Suppressor macrophage (primary cell): Measurements from ENCODE around the gene CEBPG.
A peak's percentile ranks its signal among the peaks of the same experiment; 100 is the strongest.

Source experiments
- DNase-seq, 4 experiments: peaks; one replicate each; pipeline ENCODE4 v3.0.0-alpha.2; 2020 to 2022

The CEBPG gene

DNA sequence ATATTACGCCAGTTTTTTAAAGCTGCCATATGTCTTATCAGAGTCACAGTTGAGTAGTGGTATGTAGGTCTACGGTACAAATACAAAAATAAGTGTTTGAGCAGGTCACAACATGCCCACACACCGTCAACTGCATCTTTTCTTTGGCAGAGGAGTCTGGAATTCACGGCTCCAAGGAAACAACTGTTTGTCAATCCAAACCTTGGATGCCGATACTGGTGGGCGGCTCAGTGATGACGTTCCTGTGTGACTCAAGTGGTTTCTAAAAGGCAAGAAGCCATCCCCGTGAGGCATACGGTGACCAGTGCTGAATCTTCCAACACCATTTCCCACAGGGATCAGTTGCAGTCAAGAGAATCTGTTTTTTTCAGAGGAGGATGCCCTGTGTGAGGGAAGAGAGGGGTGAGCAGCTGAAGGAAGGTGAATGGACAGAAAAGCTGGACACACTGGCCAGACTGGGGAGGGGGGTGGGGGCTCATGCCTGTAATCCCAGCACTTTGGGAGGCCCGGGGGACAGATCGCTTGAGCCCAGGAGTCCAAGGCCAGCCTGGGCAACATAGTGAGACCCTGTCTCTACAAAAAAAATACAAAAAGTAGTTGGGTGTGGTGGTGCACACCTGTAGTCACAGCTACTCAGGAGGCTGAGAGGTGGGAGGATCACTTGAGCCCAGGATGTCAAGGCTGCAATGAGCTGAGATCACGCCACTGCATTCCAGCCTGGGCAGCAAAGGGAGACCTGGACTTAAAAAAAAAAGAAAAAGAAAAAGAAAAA, 22.8 kb upstream of the CEBPG start:
- DNase-seq, result peak in 1 of 4 experiments; percentile 27

DNA sequence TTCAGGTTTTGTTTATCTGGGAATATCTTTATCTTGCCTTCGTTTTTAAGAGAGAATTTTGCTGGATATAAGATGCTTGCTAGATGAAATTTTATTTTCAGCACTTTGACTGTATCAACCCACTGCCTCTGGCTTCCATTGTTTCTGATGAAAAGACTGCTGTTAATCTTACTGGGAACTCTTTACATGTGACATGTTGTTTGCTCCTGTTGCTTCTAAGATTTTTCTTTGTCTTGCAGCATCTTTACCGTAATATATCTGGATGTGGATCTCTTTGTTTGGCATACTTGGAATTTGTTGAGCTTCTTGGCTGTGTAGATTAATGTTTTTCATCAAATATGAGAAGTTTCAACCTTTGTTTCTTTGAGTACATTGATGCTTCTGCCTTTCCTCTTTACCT, 18.0 kb upstream of the CEBPG start:
- no peak for DNase-seq

DNA sequence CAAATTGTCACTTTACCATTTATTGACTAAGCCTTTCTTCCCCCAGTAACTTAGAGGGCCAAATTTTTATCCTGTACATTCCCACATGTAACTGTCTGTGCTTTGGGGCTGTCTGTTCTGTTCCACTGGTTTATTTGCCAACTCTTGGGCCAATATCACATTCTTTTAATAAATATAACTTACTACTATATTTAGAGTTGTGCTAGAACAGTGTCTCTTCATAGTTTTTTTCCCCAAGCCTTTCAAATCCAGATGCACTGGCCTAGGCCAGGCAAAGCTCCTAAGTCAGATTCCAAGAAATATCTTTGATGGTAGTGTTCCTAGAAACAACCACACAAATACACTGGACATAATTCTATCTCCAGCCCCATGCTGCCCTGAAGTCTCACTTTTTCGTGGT, 16.0 kb upstream of the CEBPG start:
- DNase-seq, result no peak

DNA sequence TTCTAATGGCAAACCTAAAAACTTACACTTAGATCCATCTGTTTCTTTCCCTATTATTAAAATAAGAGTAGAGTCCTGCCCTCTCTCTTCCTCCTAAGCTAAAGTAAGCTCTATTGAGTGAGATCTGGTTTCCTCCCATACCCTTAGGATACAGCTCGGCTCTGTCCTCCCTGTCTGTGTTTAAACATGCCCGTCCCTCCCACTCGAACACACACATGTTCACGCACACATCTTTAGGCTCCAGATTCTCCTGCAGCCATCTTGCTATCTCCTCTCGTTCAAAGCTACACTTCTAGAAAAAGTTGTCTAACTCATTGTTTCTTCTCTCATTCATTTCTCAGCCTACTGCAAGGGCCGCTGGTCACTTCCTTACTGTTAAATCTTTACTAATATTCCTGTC, 15.1 kb upstream of the CEBPG start:
- no peak for DNase-seq

DNA sequence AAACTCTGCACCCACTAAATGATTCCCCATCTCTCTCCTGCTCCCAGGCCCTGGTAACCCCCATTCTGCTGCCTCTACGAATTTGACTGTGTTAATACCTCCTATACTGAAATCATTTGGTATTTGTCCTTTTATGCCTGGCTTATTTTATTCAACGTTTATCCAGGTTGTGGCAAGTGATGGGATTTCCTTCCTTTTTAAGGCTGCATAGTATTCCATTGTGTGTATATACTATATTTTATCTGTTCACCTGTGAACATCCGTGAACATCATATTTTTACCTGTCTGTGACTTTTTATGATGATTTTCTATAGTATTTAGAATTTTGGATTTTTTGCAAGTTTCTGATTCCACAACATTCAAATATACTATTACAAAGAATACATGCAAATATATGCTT, 13.9 kb upstream of the CEBPG start:
- DNase-seq, result no peak

DNA sequence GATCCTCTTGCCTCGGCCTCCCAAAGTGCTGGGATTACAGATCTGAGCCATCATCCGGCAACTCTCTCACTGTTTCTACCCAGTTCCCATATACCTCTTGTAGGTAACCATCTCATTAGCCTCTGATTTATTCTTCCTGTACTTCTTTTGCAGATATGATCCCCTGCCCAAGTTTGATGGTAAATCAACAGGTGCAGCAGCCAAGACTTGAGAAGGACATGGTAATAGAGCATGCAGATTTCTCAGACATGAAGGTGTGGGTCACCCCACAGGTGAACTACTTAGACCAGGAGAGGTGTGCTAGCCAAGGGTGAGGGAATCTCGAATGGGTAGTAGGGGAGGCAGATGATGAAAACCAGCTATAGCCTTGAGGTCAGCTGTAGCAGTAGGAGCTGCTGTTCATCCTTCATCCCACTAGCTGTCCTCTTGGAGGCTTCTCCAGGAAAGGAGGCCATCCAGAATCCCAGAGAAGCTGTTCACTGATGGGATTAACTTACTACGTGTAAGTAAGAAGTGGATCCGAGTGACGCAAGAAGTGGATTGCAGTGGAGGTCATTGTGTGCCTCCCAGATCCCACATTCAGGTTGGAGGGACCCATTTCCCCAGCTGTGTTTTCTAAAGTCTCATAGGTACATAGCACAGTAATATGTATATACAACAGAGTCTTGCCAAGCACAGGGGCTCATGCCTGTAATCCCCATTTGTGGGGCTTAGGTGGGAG, 10.8 kb upstream of the CEBPG start:
- DNase-seq, result no peak

DNA sequence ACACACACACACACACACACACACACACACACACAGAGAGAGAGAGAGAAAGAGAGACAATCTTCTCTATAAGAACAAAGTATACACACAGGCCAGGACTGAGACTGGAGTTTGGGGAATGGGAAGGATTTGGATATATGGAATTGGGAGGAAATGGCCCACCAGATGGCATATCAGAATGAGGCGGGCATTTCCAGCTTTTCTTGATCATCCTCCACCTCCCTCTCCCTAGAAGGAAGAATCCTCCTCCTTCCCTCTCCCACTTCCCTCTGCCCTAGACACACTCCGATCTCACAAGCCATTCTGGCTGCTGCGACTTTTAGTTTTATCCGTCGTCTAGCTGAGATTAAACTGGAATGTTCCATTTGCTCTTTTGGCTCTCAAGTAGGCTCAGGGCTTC, 10.0 kb upstream of the CEBPG start:
- no peak for DNase-seq

DNA sequence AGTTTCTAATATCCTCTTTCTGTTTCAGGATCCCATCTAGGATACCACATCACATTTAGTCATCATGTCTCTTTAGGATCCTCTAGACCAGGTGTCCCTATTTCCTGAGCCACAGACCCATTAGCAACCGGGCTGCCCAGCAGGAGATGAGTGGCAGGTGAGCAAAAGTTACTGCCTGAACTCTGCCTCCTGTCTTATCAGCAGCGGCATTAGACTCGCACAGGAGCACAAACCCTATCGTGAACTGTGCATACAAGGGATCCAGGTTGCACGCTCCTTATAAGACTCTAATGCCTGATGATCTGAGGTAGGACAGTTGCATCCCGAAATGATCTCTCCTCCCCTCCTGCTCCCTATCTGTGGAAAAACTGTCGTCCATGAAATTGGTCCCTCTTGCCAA, 7.8 kb upstream of the CEBPG start:
- DNase-seq, result no peak

DNA sequence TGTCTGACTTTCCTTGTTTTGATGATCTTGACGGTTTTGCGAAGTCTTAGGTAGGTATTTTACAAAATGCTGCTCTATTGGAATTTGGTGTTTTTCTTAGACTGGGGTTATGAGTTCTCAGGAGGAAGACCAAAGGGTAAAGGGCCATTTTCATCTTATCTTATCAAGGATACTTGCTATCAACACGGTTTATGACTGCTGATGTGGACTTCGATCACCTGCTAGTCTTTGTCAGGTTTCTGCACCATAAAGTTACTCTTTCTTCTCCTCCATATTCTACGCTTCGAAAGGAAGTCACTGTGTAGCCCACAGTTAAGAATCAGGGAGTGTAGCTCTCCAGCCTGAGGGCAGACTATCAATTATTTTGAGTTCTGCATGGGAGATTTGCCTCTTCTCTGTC, 7.4 kb upstream of the CEBPG start:
- no peak for DNase-seq

DNA sequence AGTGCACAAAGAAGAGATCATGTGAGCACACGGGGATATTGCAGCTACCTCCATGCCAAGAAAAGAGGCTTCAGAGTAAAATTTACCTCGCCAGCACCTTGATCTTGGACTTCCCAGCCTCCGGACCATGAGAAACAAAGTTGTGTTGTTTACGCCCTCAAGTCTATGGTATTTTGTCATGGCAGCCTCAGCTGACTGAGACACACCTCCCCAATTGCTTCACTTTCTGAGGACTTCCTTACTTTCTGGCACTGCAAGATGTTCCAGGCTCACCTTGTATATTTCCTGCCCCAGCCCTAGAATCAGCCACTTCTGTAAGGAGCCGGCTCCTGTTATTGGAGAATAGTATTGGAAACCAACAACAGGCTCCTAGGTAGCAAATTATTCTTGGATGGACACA, 6.6 kb upstream of the CEBPG start:
- DNase-seq, result peak; percentile 16 to 46 (median 38)

DNA sequence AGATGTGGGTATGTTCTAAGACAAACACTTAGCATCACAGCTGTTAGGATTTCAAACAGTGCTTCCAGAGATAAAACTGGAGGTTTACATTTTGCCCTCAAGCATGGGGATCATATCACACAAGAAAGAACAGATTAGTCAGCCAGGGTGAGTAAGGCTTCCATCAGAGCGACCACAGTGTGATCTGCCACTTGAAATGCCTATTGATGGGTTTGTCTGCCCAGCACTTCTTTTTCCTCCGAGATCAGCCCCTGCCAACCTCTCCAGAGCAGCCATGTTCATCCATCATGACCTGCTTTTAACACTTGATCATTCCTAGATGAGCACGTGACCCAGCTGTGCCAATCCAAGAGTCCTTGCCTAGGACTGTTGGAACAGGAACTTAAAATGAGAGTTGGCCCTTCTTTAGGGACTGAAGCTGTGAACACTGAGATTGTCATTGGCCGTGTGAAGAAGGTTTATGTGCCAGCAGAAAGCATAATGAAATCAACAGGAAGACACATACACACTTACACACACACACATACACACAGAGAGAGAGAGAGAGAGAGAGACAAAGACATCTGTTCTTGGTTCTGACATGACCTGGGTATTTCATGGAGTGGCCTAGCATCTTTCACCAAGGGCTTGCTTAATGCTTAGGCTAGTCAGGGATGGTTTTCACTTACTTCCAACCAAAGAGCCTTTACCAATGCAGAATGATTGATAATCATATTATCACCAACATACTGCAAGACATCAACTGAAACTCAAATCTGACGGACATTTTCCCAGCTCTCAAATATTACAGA, 5.2 kb upstream of the CEBPG start:
- DNase-seq, result peak in 3 of 4 experiments; percentile 14 to 21 (median 17)

DNA sequence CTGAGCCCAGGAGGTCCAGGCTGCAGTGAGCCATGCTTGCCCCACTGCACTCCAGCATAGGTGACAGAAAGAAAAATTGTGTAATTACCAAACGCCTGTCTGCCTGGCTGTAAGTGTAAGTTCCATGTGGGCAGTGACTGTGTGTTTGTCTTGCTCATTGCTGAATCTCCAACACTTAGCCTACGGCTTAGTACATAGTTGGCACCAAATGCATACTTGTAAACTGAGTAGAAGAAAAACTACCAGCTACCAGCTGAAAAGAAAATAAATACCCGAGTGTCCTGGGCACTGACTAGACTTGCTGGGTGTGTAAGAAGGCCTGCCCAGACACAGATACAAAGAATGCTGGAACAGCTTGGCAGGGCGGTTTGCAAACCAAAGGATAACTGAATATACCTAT, 2.7 kb upstream of the CEBPG start:
- no peak for DNase-seq

DNA sequence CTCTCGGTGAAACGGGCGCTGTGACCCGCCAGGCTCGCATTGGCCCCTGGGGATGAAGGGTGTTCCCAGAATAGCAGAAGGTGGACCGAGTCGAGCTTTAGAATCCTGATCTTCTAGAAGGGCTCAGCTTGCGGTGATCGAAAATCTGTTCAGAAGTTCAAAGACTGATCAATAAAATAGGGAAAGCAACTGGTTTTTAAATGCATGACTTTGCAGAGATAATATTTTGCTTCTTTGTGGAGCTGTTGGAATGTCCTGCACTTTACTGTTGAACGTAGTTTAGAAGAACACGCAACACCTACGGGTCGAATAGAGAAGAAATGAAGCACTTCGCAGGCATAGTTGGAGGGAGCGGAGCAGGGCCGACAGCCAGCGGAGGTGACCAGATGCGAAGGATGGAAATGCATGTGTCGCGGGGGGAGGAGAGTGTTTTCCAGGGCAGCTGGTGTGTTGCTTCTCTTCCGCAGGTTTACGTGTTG, 766 bp downstream of the CEBPG start:
- DNase-seq, result peak in 1 of 4 experiments; percentile 41

DNA sequence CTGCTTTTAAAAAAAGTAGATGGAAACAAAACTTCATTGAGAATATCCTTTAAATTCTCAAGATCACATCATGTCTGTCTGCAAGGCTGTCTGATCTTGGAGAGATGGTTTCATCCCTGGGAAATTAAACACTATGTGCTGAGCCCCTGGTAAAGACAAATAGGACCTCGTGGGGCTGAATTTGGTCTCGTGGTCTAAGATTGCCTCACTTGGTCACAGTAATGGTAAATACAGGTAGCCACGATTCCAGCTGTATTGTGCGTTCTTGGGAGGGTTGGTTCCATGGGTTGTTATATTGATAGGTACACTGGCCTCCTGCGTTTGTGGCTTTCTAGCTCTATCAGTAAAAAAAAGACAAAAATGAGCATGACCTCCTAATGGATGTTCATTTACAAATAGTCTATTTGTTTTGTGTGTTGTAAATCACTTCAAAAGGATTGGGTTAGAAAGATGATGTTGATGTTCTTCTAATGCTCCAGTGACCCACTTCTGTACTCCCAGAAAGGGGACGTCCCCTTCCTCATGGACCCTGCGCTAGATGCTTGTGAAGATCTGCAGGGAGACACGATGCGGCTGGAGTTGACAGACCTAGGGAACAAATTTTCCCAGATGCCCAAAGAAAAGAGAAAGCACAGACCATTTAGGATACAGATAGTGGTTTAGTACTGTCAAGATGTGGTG, 1.8 kb downstream of the CEBPG start:
- DNase-seq, result no peak

DNA sequence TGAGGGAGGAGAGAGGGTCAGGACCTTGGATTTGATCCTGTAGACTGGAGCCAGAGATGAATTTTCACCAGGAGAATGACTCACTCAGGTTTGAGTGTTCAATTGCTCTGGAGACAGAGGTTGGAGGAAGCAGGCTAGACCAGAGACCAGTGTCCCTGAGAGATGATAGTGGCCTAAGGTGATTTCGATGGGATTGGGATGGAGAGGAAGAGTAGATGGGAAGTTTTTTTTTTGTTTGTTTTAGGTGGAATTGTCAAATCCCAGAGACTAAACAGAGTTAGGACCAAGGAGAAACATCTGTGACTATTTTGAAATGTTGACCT, 2.3 kb downstream of the CEBPG start:
- DNase-seq, result no peak

DNA sequence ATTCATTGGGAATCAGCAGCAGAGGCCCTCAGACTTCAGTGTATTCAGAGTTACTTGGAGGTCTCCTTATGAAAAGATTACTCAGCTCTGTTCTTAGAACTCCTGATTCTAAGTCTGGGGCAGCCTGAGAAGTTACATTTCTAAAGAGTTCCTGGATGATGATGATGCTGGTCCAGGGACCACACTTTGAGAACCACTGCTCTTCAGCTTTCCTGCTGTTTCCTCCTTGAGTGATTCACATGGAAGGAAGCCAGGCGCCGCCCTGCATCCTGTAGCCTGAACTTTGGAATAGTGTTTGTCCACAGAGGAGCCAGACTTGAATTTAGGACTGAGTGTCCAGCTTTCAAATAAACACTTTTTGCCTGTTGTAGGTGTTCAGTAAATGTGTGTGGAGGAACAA, 2.9 kb downstream of the CEBPG start:
- no peak for DNase-seq

DNA sequence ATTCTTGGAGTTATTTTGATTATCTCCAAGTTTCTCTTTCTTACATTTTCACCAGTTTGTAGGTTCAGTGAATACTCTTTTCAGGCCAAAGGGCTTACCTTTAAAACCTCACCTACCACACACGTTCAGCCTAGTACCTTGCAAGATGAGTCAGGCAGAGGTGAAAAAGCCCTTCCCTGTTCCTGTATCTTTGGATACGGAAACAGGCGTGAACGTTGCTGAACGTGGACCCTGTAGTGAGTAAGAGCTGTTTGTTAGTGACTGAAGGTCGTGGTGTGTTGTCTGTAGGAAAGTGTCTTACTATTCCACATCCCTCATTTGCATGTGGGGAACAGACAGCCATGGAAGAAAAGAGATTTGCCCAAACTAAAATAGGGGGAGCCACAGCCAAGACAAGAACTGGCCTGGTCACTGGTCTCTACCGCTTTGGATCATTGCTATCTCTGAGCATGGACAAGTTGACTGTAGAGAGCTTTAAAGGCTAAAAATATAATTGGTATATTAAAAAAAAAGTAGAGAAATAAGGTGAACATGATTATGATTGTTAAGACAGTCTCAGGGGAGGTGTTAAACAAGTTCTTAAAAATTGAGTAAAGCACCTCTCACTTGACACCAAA, 3.5 kb downstream of the CEBPG start:
- no peak for DNase-seq

DNA sequence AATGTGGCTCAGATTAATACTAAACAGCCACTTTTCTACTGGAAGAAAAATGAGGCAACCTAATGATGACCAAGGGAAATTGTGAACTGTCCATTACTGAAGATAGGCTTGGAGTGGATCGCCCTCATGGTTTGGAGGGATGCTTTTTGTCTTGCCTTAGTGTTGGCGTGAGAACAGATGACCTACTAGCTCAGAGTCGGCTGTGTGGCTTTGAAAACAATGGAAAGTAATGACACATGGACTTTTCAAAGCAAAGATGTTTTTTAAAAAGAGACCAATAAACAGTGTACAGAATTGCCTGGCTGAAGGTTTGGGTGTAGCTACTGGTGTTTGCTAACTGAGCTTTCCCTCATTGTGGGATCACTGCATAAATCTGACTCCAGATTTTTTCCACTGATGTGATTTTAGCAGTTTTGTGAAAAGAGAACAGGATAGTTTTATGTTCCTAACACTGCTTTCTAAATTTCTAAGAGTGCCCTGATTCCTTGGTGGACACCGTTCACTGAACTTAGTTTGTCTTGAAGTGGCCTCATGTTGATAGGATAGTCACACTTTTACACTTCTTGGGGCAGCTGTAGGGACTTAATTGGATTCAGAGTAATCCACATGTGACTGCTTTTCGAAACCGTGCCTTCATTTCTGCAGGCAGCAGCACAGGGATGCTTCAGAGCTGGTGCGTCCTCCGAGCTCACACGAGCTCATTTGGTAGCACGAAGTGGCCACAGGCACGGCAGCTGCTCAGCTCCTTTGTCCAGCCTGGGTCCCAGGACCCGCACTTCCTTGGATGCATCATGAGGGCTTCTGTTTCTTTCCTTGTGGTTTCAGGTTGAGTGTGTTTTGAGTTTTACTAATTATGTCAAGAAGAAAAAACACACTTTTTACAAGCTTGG, 4.3 kb downstream of the CEBPG start:
- DNase-seq, result no peak

DNA sequence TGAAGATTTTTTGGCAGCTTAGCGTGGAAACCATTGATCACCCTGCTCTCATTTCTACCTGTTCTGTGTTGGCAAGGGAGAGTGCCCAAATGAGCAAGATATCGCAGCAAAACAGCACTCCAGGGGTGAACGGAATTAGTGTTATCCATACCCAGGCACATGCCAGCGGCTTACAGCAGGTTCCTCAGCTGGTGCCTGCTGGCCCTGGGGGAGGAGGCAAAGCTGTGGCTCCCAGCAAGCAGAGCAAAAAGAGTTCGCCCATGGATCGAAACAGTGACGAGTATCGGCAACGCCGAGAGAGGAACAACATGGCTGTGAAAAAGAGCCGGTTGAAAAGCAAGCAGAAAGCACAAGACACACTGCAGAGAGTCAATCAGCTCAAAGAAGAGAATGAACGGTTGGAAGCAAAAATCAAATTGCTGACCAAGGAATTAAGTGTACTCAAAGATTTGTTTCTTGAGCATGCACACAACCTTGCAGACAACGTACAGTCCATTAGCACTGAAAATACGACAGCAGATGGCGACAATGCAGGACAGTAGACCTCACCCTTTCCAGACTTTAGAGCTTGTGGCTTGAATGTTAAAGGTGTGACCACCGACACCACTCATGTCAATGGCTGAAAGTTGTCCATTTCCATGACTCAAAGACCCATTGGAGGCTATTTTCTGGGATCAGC, 5.8 kb downstream of the CEBPG start:
- DNase-seq, result no peak

DNA sequence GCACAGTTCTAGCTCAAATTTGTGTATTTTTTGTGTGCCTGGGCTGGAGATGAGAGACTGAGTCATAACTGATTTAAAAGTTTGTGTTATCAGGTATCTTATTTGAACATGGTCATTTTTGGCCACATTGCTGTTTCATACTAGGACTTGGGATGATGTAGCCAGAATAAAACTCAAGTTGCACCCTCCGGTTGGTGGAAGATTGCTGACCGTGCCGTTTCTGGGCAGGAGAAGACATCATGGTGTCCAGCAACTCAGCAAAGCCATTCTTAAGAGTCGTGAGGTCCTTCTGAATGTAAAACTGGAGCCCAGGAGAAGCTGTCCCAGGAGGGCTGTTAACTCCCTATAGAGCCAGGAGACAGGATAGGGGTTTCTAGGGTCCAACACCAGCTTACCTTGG, 7.6 kb downstream of the CEBPG start:
- no peak for DNase-seq

DNA sequence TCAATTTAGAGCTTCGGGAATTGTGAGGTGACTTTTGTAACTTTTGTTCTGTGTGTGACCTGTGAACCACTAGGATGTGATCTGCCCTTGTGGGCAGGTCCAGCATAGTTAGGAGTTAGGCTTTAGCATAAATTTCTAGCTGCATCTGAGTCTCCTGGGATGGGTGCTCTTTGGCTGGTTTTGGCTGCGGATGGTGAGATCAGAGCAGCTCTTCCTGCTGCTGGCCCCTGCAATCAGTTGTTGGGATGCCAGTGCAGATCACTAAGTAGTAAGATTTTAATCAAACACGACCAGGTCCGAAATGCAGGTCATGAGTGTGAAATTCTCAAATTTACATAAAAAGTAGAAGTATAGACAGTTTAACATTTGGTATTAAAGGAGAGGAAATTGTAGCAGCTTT, 8.5 kb downstream of the CEBPG start:
- DNase-seq, result no peak
